Measurements from ENCODE around the gene MSANTD2. TPM values are rescaled to one million over a fixed set of nuclear protein-coding genes. Genes with fewer than 3 reads are reported as not detected.

The MSANTD2 gene
- total RNA-seq = 1 to 10 TPM; 3.0 to 7.7 TPM
- 1 to 10 TPM; 1.6 to 1.7 TPM for polyA plus RNA-seq

GRCh38 chr11:124800226-124800929, at the start of gene MSANTD2:
Gene MSANTD2 (minus strand): TSS chr11:124800406. CDS start chr11:124800380, 26 bp downstream.
- peaks cover 0 to 5% (median under 1%) of the 10 kb centered on the region in 4 donors for H3K36me3 ChIP-seq (ENCODE audit: control insufficient read depth in 4 of 4, insufficient read depth in 3 of 4, low read depth in 1 of 4, low read length in 3 of 4)
- no peaks in the 10 kb centered on the region for H3K27me3 ChIP-seq (ENCODE audit: control insufficient read depth in 4 of 4, insufficient read depth in 4 of 4, low read length in 3 of 4)
- DNase-seq (ENCODE audit: low spot score) = peak; percentile 80
- H3K4me1 ChIP-seq (ENCODE audit: control insufficient read depth in 4 of 4, insufficient read depth in 4 of 4, low read length in 3 of 4) = peaks cover 4 to 21% (median 15%) of the 10 kb centered on the region in 4 donors
- H3K9me3 ChIP-seq (ENCODE audit: control insufficient read depth in 4 of 4, low read length in 3 of 4) = no peaks in the 10 kb centered on the region
- H3K27ac ChIP-seq (ENCODE audit: low read depth in 1 of 2, low read length in 2 of 2) = peak within 1 kb of the TSS; percentile 88 to 97
- H3K9ac ChIP-seq (ENCODE audit: low read depth in 1 of 2, low read length in 2 of 2) = peak within 1 kb of the TSS; percentile 72 to 92
- WGBS = under 1% methylated on average over 62 of the region's 62 CpGs
- TF ChIP-seq GABPA (IDR thresholded peaks at IDR 0.05 in 1 of 2, conservative IDR thresholded peaks at IDR 0.05 in 1 of 2) (peak; percentile 53 to 85), HNF4A (conservative IDR thresholded peaks at IDR 0.05) (no peak), YY1 (IDR thresholded peaks at IDR 0.05) (peak; percentile 68)
- peak within 1 kb of the TSS; percentile 78 to 100 (median 79) for H3K4me3 ChIP-seq (ENCODE audit: low read depth in 1 of 3, low read length in 3 of 3)

GRCh38 chr11:124846070-124846673, 46.0 kb upstream of the MSANTD2 start:
- H3K4me1 ChIP-seq (ENCODE audit: control insufficient read depth in 4 of 4, insufficient read depth in 4 of 4, low read length in 3 of 4) = peaks cover 0 to 2% (median 0%) of the 10 kb centered on the region in 4 donors
- H3K9ac ChIP-seq (ENCODE audit: low read depth in 1 of 2, low read length in 2 of 2) = no peak overlapping the region
- no peak overlapping the region for H3K27ac ChIP-seq (ENCODE audit: low read depth in 1 of 2, low read length in 2 of 2)
- TF ChIP-seq JUND (IDR thresholded peaks at IDR 0.05) = no peak
- TF ChIP-seq ZBTB33 (IDR thresholded peaks at IDR 0.05) = no peak
- H3K4me3 ChIP-seq (ENCODE audit: low read depth in 1 of 3, low read length in 3 of 3) = no peak overlapping the region
- no peak for DNase-seq (ENCODE audit: low spot score)
- H3K27me3 ChIP-seq (ENCODE audit: control insufficient read depth in 4 of 4, insufficient read depth in 4 of 4, low read length in 3 of 4) = peaks cover 0 to 45% (median 28%) of the 10 kb centered on the region in 4 donors
- H3K9me3 ChIP-seq (ENCODE audit: control insufficient read depth in 4 of 4, low read length in 3 of 4) = no peaks in the 10 kb centered on the region
- H3K36me3 ChIP-seq (ENCODE audit: control insufficient read depth in 4 of 4, insufficient read depth in 3 of 4, low read depth in 1 of 4, low read length in 3 of 4) = no peaks in the 10 kb centered on the region
- 12% methylated on average over 11 of the region's 11 CpGs for WGBS

GRCh38 chr11:124844664-124845079, 44.5 kb upstream of the MSANTD2 start:
- WGBS = 10% methylated on average over 8 of the region's 8 CpGs
- H3K27ac ChIP-seq (ENCODE audit: low read depth in 1 of 2, low read length in 2 of 2) = no peak overlapping the region
- H3K4me1 ChIP-seq (ENCODE audit: control insufficient read depth in 4 of 4, insufficient read depth in 4 of 4, low read length in 3 of 4) = peaks cover 0 to 5% (median 3%) of the 10 kb centered on the region in 4 donors
- H3K9ac ChIP-seq (ENCODE audit: low read depth in 1 of 2, low read length in 2 of 2) = no peak overlapping the region
- DNase-seq (ENCODE audit: low spot score) = no peak
- H3K36me3 ChIP-seq (ENCODE audit: control insufficient read depth in 4 of 4, insufficient read depth in 3 of 4, low read depth in 1 of 4, low read length in 3 of 4) = no peaks in the 10 kb centered on the region
- no peaks in the 10 kb centered on the region for H3K9me3 ChIP-seq (ENCODE audit: control insufficient read depth in 4 of 4, low read length in 3 of 4)
- no peak overlapping the region for H3K4me3 ChIP-seq (ENCODE audit: low read depth in 1 of 3, low read length in 3 of 3)
- TF ChIP-seq NR2F2 (IDR thresholded peaks at IDR 0.05) (no peak), FOXA1 (IDR thresholded peaks at IDR 0.05) (no peak)
- peaks cover 0 to 46% (median 29%) of the 10 kb centered on the region in 4 donors for H3K27me3 ChIP-seq (ENCODE audit: control insufficient read depth in 4 of 4, insufficient read depth in 4 of 4, low read length in 3 of 4)

GRCh38 chr11:124843616-124843910, 43.4 kb upstream of the MSANTD2 start:
- no peaks in the 10 kb centered on the region for H3K9me3 ChIP-seq (ENCODE audit: control insufficient read depth in 4 of 4, low read length in 3 of 4)
- peaks cover 7 to 13% (median 9%) of the 10 kb centered on the region in 4 donors for H3K4me1 ChIP-seq (ENCODE audit: control insufficient read depth in 4 of 4, insufficient read depth in 4 of 4, low read length in 3 of 4)
- H3K36me3 ChIP-seq (ENCODE audit: control insufficient read depth in 4 of 4, insufficient read depth in 3 of 4, low read depth in 1 of 4, low read length in 3 of 4) = no peaks in the 10 kb centered on the region
- WGBS = 9% methylated on average over 8 of the region's 8 CpGs
- no peak overlapping the region for H3K27ac ChIP-seq (ENCODE audit: low read depth in 1 of 2, low read length in 2 of 2)
- no peak overlapping the region for H3K9ac ChIP-seq (ENCODE audit: low read depth in 1 of 2, low read length in 2 of 2)
- H3K4me3 ChIP-seq (ENCODE audit: low read depth in 1 of 3, low read length in 3 of 3) = no peak overlapping the region
- no peak for DNase-seq (ENCODE audit: low spot score)
- H3K27me3 ChIP-seq (ENCODE audit: control insufficient read depth in 4 of 4, insufficient read depth in 4 of 4, low read length in 3 of 4) = peaks cover 7 to 49% (median 27%) of the 10 kb centered on the region in 4 donors
- TF ChIP-seq HNF4G (IDR thresholded peaks at IDR 0.05) = no peak
- TF ChIP-seq FOXA1 (IDR thresholded peaks at IDR 0.05) = no peak
- TF ChIP-seq TAF1 (conservative IDR thresholded peaks at IDR 0.05) = no peak
- no peak for TF ChIP-seq ZBTB33 (IDR thresholded peaks at IDR 0.05)
- no peak for TF ChIP-seq JUND (IDR thresholded peaks at IDR 0.05)
- no peak for TF ChIP-seq REST (IDR thresholded peaks at IDR 0.05)
- no peak for TF ChIP-seq MAX (IDR thresholded peaks at IDR 0.05)
- TF ChIP-seq RAD21 (IDR thresholded peaks at IDR 0.05) = no peak
- TF ChIP-seq RXRA (IDR thresholded peaks at IDR 0.05) = no peak
- no peak for TF ChIP-seq FOXA2 (IDR thresholded peaks at IDR 0.05)
- TF ChIP-seq NR2F2 (IDR thresholded peaks at IDR 0.05) = no peak

All from liver (tissue), 9 donors.